CD4-positive, alpha-beta T cell treated with Interleukin-21 for 1 hour (primary cell): ENCODE data around the gene CLPSL1.

Experiments used
- DNase-seq: peaks from one replicate; pipeline ENCODE4 v3.0.0-alpha.2; 2020

The CLPSL1 gene

GRCh38 chr6:35797837-35798526 is 17.2 kb downstream of the CLPSL1 start:
- DNase-seq, result no peak

DNA sequence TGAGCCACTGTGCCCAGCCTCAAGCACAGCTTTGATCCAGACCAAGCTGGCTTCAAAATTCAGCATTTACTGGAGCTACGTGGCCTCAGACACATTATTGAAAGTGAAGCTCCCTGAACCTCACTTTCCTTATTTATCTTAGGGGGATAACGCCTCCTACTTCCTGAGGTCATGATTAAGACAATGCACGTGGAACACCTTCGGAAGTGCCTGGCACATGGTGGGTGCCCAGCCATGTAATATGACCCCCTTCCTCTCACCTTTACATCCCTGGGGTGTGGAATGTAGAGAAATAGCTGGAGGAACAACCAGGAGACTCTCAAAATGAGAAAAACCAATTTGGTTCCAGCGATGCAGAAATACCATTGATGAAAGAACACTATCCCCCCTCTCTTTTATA is 17.9 kb downstream of the CLPSL1 start:
- DNase-seq, result no peak

DNA sequence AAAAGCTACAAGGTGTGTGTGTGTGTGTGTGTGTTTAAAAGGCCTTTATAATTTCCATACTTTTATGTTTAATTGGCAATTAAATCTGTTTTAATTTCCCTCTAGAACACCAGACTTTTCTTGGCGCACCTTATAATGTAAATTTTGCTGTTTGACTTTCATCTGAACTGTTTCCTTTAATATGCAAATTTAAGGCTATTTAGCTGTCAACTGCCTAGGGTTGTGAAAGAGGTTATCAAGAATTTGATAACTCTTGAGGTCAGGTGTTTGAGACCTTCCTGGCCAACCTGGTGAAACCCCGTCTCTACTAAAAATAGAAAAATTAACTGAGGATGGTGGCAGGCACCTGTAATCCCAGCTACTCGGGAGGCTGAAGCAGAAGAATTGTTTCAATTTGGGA is 20.3 kb downstream of the CLPSL1 start:
- no peak for DNase-seq

GRCh38 chr6:35804996-35805736 is 24.3 kb downstream of the CLPSL1 start, which contains the start of gene LHFPL5:
Gene LHFPL5 (plus strand): TSS chr6:35805352. CDS start chr6:35805671, 319 bp downstream.
- peak; percentile 34 for DNase-seq

DNA sequence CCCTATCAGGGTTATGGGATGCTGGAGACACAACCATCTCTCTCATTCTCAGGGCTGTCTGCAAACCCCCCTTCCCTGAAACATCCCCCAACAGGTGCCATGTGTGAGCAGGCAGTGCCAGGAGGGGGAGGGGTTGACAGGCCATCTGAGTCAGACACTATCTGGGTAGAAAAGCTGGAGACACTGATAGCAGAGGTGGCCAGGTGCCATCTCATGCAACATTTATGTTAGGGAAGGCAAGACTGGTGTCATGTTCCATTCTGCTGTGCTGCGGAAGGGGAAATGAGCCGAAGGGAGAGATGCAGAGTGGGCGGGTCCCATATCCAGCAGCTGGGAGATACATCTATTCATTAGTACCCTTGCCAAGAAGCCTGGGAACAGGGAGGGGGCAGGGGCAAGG is 27.9 kb downstream of the CLPSL1 start:
- no peak for DNase-seq

GRCh38 chr6:35809809-35810208 is 29.0 kb downstream of the CLPSL1 start:
- DNase-seq, result no peak

DNA sequence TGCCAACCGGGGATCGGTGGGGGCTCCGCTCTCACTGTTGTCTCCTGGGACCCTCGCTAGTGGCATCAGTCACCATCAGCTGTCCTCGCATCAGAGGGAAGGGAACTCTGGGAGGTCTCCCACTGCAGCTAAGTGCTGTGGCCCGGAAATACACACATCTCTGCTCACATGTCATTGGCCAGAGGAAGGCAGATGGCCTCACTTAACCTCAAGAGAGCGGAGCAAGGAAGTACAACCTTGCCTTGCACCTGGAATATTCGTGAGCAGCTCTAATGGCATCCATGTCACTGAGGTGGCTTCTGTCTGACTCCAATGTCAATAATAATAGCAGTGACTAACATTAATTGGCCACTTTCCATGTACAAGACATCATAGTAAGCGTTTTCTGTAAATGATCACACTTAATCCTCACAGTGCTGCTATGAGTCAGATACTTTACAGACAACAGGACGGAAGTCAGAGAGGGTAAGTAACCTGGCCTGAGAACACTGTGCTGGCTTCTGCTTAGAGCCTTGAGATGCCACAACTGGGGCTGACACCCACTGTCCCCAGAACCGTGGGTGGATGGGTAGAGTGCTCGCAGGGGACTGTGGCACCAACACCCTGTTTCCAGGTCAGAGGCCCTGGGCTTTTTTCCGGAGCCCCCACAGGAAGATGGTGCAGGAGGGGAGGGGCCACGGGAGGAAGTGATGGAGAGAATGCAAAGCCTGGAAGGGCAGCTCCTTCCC is 30.3 kb downstream of the CLPSL1 start:
- no peak for DNase-seq

DNA sequence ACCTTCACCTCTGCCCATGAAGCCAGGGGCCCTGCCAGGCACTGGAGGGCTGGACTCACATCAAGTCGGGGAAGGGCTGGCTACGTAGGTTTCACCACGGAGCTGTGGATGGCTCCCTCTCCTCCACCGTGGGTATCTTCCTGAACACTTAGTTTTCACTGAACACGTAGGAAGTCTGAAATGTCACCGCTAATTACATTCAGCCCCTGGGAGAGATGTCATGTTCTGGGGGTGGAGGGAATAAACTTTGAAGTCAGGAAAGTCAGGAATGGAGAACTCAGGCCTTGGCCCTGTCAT is 30.8 kb downstream of the CLPSL1 start:
- DNase-seq, result no peak

DNA sequence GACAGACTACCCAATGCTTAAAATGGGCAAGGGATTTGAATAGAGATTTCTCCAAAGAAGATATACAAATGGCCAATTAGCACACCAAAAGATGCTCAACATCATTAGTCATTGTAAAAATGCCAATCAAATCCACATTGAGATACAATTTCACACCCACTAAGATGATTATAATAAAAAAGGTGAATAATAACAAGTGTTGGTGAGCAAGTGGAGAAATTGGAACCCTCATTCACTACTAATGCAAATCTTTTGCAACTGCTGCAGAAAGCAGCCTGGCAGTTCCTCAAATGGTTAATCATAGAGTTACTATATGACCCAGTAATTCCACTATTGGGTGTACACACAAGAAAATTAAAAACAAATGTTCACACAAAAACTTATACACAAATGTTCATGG is 36.7 kb downstream of the CLPSL1 start:
- DNase-seq, result no peak

DNA sequence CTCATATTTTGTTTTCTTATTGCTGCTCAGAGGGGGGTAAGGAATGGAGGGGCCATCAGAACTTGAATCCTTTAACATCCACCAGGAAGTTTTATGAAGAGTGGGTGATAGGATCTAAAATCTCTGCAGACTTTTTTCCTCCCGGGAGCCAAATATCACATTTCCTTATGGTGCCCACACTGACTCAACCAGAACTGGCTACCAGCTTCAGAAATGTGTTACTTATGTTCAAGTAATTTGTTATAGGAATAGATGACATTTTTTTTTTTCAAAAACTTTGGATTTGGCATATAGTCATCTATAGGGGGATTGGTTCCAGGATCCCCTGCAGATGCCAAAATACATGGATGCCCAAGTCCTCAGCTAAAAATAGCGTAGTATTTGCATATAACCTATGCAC is 42.8 kb downstream of the CLPSL1 start:
- DNase-seq, result no peak

DNA sequence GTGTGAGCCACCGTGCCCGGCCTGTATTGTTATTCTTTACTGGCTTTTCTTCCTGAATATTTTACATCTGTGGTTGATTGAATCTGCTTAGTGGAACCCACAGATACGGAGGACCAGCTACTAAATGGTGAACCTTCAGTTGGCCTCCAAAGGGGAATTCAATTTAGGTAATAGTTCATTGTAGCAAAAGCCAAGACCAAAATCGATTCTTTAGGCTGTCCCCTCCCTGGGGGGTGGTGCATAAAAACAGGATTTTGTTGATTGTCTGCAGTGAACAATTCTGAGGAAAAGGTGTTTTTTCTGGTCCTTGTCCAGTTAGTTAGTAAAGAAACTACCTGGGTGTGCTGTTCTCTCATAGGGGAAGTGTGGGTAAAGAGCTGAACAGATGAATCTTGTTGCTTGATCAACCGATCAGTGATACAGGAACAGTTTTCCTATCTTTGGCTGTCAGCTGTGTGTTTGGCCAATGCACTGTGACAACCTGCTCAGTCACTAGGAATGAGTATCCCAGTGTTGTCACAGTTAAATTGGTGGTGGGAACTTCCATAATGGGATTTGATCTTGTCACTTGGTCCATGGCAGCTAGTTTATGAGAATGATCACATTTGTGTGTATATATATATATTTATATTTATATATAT is 43.9 kb downstream of the CLPSL1 start:
- DNase-seq, result no peak

DNA sequence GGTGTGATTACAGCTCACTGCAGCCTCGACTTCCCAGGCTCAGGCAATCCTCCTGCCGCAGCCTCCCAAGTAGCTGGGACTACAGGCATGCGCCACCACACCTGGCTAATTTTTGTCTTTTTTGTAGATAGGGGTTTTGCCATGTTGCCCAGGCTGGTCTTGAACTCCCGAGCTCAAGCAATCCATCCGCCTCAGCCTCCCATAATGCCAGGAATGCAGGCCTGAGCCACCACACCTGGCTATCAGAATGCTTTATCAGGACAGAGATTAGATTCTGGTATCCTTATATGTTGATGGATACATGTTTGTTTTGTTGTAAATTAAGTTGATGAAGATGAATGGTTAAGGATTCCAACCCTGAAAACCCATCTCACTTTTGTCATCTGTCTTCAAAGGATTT is 48.5 kb downstream of the CLPSL1 start:
- no peak for DNase-seq

GRCh38 chr6:35831257-35832007 is 50.6 kb downstream of the CLPSL1 start:
- DNase-seq, result no peak

GRCh38 chr6:35833536-35833935 is 52.7 kb downstream of the CLPSL1 start:
- DNase-seq, result no peak
